H1 (cell line): ENCODE data around the gene CDR2. TPM values are rescaled to one million over a fixed set of nuclear protein-coding genes. Genes with fewer than 3 reads are reported as not detected.

Source experiments
- BACH1 ChIP-seq: IDR thresholded peaks from 2 replicates; pipeline ENCODE4 v1.6.1; 2012; ENCODE audit warnings: low read length, improper control_type of control experiment
- BCL11A ChIP-seq, 2 experiments: IDR thresholded peaks; one replicate each; pipeline ENCODE4 v1.6.1; 2011; ENCODE audit warnings: low read depth in 2 of 2, low read length in 2 of 2, mild to moderate bottlenecking in 2 of 2
- FOSL1 ChIP-seq: IDR thresholded peaks from 2 replicates; pipeline ENCODE4 v1.6.1; 2011; ENCODE audit warnings: mild to moderate bottlenecking, low read depth, low read length, moderate library complexity; ENCODE audit not compliant: insufficient read depth
- POLR2AphosphoS5 ChIP-seq: IDR thresholded peaks from 2 replicates; pipeline ENCODE4 v1.6.1; 2011; ENCODE audit warnings: low read depth, low read length
- RBBP5 ChIP-seq: IDR thresholded peaks from 2 replicates; pipeline ENCODE4 v1.7.1; 2012; ENCODE audit warnings: low read depth, mild to moderate bottlenecking, inconsistent platforms, low read length, moderate library complexity, borderline replicate concordance
- polyA plus RNA-seq, 7 experiments: library from polyadenylated mRNA; depleted of rRNA in 3 of 7; stranded (reverse) in 5 of 7; unstranded in 2 of 7; fragments of >200 nt in 5 of 7; fragments of 200-250 nt in 2 of 7; gene quantifications; 1 replicate in 5 of 7; 2 replicates in 1 of 7; 4 replicates in 1 of 7; pipeline versions ENCODE4 v1.2.1 to v1.2.3, GENCODE V29; 2011 to 2013; ENCODE audit warnings: missing spikeins in 2 of 7, mixed read lengths in 2 of 7
- total RNA-seq: library from RNA; stranded (reverse); fragmentation: NEBNext Ultra II Directional; extraction: Animal tissue kit (Norgen Biotek cat#: 25700); gene quantifications from 2 replicates; pipeline ENCODE4 v1.2.1, GENCODE V29; 2021
- TF ChIP-seq, protein P1 (sequence below): IDR thresholded peaks from 2 replicates; pipeline ENCODE4 v1.6.1; 2012; ENCODE audit warnings: inconsistent platforms

Gene CDR2
- total and polyA plus RNA-seq, 2 of the 8 experiments (the other 6 are each of a cell fraction or from before 2014, with no cell fraction given): 16.3 to 34.9 TPM

DNA sequence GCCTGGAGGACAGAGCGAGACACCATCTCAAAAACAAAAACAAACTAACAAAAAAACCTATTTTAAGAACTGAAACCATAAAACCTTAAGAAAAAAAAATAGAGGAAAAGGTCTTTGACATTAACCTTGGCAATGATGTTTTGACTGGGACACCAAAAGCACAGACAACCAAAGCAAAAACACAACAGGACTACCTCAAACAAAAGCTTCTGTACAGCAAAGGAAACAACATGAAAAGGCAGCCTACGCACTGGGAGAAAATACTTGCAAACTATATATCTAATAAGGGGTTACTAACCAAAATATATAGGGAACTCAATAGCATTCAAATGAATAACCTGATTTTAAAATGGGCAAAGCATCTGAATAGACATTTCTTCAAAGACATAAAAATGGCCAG lies 32.3 kb downstream of the CDR2 start (continued):
- TF ChIP-seq FOSL1 (no peak), BACH1 (no peak), POLR2AphosphoS5 (no peak), BCL11A (IDR thresholded peaks at IDR 0.05; ENCODE audit: low read depth in 2 of 2, low read length in 2 of 2) (no peak), RBBP5 (no peak)
- TF ChIP-seq, protein P1, sequence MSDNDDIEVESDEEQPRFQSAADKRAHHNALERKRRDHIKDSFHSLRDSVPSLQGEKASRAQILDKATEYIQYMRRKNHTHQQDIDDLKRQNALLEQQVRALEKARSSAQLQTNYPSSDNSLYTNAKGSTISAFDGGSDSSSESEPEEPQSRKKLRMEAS: no peak
